ENCODE results near the gene WNK1.

Gene WNK1

DNA sequence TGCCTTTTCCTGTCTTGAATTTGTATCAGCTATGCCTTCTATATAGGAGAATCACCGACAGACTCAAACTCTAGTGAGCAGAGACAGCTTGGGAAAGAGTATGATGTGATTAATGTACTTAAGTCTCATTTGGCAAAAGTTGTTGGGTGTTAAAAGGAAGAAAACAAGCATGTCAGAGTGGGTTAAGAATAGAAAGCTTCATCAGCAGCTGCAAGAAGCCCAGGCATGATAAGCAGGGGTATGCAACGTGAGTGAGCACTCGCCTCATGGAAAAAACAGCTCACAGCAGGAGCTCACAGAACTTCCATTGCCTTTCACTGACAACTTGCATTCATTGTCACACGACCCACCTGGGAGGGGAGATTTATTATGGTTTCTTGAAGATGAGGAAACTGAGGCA lies 35.9 kb upstream of the WNK1 start:
- no peak for DNase-seq (ENCODE audit: low read depth)
- TF ChIP-seq, protein P1, sequence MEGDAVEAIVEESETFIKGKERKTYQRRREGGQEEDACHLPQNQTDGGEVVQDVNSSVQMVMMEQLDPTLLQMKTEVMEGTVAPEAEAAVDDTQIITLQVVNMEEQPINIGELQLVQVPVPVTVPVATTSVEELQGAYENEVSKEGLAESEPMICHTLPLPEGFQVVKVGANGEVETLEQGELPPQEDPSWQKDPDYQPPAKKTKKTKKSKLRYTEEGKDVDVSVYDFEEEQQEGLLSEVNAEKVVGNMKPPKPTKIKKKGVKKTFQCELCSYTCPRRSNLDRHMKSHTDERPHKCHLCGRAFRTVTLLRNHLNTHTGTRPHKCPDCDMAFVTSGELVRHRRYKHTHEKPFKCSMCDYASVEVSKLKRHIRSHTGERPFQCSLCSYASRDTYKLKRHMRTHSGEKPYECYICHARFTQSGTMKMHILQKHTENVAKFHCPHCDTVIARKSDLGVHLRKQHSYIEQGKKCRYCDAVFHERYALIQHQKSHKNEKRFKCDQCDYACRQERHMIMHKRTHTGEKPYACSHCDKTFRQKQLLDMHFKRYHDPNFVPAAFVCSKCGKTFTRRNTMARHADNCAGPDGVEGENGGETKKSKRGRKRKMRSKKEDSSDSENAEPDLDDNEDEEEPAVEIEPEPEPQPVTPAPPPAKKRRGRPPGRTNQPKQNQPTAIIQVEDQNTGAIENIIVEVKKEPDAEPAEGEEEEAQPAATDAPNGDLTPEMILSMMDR (IDR thresholded peaks at IDR 0.05; ENCODE audit: control insufficient read depth, insufficient read depth, low read depth, low read length, missing control alignments), result no peak
- no peak overlapping the region for H3K4me3 ChIP-seq (ENCODE audit: control insufficient read depth, low read depth, low read length)

DNA sequence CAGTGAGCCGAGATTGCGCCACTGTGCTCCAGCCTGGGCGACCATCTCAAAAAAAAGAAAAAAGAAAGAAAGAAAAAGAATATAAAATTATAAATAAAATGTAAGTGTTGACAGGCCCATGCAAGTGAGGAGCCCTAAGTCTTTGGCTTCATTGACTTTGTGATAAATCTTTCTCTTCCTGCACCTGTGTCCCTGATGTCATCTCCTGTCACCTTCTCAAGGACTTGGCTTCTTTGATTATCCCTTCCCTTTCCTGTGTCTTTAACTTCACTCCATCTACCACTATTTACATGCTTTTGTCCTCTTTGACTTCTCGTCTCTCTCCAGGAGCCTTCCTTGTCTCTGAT lies 33.6 kb upstream of the WNK1 start:
- TF ChIP-seq, protein P1 (IDR thresholded peaks at IDR 0.05; ENCODE audit: control insufficient read depth, insufficient read depth, low read depth, low read length, missing control alignments), result no peak
- DNase-seq (ENCODE audit: low read depth), result no peak
- H3K4me3 ChIP-seq (ENCODE audit: control insufficient read depth, low read depth, low read length), result no peak overlapping the region

DNA sequence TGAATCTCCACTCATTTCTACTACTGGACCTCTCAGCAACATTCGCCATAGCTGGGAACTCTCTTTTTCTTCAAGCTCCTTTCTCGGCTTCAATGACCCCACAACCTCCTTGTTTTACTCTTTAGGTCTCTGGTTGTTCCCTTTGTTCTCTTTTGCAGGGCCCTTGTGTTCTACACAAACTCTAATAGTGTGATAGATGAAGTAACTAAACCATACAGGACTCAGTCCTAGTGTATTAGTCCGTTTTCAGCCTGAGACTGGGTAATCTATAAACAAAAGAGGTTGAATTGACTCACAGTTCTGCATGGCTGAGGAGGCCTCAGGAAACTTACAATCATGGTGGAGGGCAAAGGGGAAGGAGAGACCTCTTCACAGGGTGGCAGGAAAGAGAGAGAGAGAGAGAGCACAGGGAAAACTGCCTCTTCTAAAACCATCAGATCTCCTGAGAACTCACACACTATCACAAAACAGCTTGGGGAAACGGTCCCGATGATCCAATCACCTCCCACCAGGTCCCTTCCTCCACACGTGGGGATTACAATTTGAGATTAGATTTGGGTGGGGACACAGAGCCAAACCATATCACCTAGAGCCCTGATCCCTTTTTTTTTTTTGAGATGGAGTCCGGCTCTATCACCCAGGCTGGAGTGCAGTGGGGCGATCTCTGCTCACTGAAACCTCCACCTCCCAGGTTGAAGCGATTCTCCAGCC lies 32.0 kb upstream of the WNK1 start:
- TF ChIP-seq, protein P1 (IDR thresholded peaks at IDR 0.05; ENCODE audit: control insufficient read depth, insufficient read depth, low read depth, low read length, missing control alignments), result no peak
- no peak for DNase-seq (ENCODE audit: low read depth)
- no peak overlapping the region for H3K4me3 ChIP-seq (ENCODE audit: control insufficient read depth, low read depth, low read length)

DNA sequence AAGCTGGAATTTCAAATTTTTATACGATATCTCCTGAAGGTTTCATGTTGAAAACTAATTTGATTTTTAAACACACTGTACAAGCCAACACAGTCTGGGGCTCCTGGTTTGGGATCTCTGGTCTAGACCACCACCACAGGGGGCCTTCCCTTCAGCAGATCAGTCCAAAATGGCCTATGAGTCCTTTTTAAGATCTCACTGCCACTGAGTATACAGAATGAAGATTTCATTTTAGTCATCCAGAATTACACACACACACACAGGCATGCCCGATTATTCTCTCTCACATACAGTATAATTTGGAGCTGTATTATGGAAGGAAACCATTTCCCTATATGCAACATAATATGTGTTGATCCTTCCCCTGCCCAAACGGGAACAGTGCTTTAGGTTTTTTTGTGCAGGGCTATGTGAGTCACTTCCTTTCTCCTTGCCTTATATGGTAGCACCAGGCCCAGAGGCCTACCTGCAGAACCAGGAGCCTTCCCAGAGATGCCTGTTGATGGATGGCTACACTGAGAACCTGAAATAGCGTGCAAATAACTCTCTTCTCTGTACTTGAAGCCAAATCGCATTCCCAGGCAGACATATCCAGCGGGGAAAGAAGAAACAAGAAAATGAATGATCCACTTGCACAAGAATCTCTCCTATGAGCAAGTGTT lies 28.1 kb upstream of the WNK1 start:
- TF ChIP-seq, protein P1 (IDR thresholded peaks at IDR 0.05; ENCODE audit: control insufficient read depth, insufficient read depth, low read depth, low read length, missing control alignments), result no peak
- DNase-seq (ENCODE audit: low read depth), result no peak
- no peak overlapping the region for H3K4me3 ChIP-seq (ENCODE audit: control insufficient read depth, low read depth, low read length)

DNA sequence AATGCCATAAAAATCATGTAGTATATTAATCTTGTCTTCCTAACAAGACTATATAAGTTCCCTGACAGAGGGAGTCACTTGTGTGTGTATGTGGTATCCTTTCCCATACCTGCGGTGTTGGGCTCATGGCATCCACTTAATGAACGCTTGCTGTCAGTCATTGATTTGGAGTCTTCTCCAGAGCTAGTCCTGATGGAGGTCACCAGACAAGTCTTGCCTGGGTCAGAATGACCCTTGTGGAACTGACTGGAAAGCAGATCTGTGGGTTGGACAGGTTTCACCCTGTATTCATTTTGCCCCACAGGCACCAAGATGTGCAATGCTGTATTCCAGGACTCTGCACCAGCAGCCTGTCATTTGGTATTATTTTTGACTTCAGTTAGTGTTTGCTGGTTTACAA lies 27.3 kb upstream of the WNK1 start:
- TF ChIP-seq, protein P1 (IDR thresholded peaks at IDR 0.05; ENCODE audit: control insufficient read depth, insufficient read depth, low read depth, low read length, missing control alignments), result no peak
- no peak for DNase-seq (ENCODE audit: low read depth)

DNA sequence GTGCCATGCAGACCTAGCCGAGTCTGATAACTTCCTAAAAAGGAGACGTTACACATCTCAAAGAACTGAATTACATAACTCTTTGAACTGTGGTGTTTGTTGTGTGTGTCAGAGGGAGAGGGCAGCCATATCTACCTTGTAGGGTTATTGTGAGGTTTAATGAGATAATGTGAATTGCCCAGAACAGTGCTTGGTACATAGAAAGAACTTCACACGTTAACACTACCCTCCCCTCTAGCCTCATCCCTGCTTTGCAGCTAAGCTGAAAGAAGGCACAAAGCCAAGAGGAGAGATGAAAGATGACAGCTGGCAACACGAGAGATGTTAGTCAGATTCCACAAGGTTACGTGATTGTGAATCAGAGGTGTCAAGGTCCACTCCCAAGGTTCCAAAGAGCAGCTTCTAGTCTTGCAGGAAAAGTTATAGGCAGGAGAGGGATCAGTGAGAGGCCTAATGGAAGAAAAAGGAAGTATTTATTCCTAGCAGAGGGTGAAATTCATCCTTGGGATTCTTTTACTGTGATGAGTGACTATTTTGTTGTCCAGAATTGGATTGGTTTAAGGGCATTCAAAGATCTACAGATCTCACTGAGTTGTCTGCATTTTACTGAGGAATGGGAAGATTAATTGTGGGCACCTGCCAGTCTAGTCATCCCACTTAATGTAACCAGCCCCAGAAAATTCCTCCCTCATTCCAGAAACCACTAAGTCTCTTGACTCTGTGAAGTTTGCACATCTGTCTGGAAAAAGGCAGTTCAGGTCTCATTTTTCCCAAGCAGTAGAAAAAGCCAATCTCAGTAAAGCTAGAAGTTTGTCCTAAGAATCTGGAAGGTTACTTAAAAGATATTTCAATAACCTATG lies 25.9 kb upstream of the WNK1 start:
- H3K4me3 ChIP-seq (ENCODE audit: control insufficient read depth, low read depth, low read length), result no peak overlapping the region
- TF ChIP-seq, protein P1 (IDR thresholded peaks at IDR 0.05; ENCODE audit: control insufficient read depth, insufficient read depth, low read depth, low read length, missing control alignments), result no peak
- DNase-seq (ENCODE audit: low read depth), result no peak

More for the DNA sequence above, 27.3 kb upstream of the WNK1 start:
- H3K4me3 ChIP-seq (ENCODE audit: control insufficient read depth, low read depth, low read length), result no peak overlapping the region
